ENCODE measurements around the gene SORCS1.

DNA sequence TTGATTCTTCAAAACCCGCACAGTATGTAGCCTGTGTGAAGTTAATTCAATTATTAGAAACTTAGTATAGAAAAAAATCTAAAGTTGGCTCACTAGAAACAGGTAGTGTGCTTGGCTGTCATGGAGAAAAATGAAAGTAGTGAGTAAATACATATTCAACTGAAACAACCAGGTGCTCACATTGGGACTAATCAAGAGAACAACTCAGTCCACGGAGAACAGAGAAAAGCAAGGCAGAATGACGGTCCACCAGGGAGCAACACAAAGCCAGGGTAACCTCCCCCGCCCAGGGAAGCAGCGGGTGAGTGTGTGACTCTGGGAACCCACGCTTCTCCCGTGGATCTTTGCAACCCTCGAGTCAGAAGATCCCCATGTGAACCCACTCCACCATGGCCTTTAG, 300.5 kb downstream of the SORCS1 start:
- TF ChIP-seq TCF7L2 (IDR thresholded peaks at IDR 0.05; ENCODE audit: borderline replicate concordance, low read depth, low read length): no peak
- no peak for TF ChIP-seq YY1 (tag by site-specific recombination; IDR thresholded peaks at IDR 0.05)
- TF ChIP-seq, protein P1, sequence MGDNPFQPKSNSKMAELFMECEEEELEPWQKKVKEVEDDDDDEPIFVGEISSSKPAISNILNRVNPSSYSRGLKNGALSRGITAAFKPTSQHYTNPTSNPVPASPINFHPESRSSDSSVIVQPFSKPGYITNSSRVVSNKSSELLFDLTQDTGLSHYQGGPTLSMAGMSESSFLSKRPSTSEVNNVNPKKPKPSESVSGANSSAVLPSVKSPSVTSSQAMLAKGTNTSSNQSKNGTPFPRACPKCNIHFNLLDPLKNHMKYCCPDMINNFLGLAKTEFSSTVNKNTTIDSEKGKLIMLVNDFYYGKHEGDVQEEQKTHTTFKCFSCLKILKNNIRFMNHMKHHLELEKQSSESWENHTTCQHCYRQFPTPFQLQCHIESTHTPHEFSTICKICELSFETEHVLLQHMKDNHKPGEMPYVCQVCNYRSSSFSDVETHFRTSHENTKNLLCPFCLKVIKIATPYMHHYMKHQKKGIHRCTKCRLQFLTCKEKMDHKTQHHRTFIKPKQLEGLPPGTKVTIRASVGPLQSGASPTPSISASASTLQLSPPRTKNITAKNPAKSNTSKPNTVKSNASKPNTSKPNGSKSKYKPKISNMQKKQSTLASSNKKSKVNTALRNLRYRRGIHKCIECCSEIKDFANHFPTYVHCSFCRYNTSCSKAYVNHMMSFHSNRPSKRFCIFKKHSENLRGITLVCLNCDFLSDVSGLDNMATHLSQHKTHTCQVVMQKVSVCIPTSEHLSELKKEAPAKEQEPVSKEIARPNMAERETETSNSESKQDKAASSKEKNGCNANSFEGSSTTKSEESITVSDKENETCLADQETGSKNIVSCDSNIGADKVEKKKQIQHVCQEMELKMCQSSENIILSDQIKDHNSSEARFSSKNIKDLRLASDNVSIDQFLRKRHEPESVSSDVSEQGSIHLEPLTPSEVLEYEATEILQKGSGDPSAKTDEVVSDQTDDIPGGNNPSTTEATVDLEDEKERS (tag by site-specific recombination; IDR thresholded peaks at IDR 0.05): no peak
- TF ChIP-seq OSR2 (tag by site-specific recombination; IDR thresholded peaks at IDR 0.05): no peak
- TF ChIP-seq ZXDB (tag by site-specific recombination; IDR thresholded peaks at IDR 0.05): no peak
- TF ChIP-seq, protein P2, sequence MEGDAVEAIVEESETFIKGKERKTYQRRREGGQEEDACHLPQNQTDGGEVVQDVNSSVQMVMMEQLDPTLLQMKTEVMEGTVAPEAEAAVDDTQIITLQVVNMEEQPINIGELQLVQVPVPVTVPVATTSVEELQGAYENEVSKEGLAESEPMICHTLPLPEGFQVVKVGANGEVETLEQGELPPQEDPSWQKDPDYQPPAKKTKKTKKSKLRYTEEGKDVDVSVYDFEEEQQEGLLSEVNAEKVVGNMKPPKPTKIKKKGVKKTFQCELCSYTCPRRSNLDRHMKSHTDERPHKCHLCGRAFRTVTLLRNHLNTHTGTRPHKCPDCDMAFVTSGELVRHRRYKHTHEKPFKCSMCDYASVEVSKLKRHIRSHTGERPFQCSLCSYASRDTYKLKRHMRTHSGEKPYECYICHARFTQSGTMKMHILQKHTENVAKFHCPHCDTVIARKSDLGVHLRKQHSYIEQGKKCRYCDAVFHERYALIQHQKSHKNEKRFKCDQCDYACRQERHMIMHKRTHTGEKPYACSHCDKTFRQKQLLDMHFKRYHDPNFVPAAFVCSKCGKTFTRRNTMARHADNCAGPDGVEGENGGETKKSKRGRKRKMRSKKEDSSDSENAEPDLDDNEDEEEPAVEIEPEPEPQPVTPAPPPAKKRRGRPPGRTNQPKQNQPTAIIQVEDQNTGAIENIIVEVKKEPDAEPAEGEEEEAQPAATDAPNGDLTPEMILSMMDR (tag by site-specific recombination; IDR thresholded peaks at IDR 0.05): no peak
- no peak for TF ChIP-seq ZNF19 (tag by site-specific recombination; IDR thresholded peaks at IDR 0.05; ENCODE audit: low read depth)
- TF ChIP-seq RBAK (tag by site-specific recombination; IDR thresholded peaks at IDR 0.05): no peak
- TF ChIP-seq, protein P3, sequence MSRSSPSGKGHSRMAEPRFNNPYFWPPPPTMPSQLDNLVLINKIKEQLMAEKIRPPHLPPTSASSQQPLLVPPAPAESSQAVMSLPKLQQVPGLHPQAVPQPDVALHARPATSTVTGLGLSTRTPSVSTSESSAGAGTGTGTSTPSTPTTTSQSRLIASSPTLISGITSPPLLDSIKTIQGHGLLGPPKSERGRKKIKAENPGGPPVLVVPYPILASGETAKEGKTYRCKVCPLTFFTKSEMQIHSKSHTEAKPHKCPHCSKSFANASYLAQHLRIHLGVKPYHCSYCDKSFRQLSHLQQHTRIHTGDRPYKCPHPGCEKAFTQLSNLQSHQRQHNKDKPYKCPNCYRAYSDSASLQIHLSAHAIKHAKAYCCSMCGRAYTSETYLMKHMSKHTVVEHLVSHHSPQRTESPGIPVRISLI (tag by site-specific recombination; IDR thresholded peaks at IDR 0.05): no peak
- no peak for TF ChIP-seq ZNF274 (IDR thresholded peaks at IDR 0.05; ENCODE audit: low read length)
- no peak for TF ChIP-seq ZNF274 (tag by site-specific recombination; IDR thresholded peaks at IDR 0.05; ENCODE audit: borderline replicate concordance)
- TF ChIP-seq ZNF366 (tag by site-specific recombination; conservative IDR thresholded peaks at IDR 0.05): no peak
- no peak for TF ChIP-seq HOXD13 (CRISPR knock-in tag; IDR thresholded peaks at IDR 0.05; ENCODE audit: borderline replicate concordance)
- TF ChIP-seq ZNF302 (tag by site-specific recombination; IDR thresholded peaks at IDR 0.05; ENCODE audit: low read depth): no peak
- TF ChIP-seq, protein P4, sequence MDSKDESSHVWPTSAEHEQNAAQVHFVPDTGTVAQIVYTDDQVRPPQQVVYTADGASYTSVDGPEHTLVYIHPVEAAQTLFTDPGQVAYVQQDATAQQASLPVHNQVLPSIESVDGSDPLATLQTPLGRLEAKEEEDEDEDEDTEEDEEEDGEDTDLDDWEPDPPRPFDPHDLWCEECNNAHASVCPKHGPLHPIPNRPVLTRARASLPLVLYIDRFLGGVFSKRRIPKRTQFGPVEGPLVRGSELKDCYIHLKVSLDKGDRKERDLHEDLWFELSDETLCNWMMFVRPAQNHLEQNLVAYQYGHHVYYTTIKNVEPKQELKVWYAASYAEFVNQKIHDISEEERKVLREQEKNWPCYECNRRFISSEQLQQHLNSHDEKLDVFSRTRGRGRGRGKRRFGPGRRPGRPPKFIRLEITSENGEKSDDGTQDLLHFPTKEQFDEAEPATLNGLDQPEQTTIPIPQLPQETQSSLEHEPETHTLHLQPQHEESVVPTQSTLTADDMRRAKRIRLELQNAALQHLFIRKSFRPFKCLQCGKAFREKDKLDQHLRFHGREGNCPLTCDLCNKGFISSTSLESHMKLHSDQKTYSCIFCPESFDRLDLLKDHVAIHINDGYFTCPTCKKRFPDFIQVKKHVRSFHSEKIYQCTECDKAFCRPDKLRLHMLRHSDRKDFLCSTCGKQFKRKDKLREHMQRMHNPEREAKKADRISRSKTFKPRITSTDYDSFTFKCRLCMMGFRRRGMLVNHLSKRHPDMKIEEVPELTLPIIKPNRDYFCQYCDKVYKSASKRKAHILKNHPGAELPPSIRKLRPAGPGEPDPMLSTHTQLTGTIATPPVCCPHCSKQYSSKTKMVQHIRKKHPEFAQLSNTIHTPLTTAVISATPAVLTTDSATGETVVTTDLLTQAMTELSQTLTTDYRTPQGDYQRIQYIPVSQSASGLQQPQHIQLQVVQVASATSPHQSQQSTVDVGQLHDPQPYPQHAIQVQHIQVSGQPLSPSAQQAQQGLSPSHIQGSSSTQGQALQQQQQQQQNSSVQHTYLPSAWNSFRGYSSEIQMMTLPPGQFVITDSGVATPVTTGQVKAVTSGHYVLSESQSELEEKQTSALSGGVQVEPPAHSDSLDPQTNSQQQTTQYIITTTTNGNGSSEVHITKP (tag by site-specific recombination; IDR thresholded peaks at IDR 0.05): no peak

Data from HEK293 (cell line).